ENCODE results near the gene USP32.

USP32 gene

DNA sequence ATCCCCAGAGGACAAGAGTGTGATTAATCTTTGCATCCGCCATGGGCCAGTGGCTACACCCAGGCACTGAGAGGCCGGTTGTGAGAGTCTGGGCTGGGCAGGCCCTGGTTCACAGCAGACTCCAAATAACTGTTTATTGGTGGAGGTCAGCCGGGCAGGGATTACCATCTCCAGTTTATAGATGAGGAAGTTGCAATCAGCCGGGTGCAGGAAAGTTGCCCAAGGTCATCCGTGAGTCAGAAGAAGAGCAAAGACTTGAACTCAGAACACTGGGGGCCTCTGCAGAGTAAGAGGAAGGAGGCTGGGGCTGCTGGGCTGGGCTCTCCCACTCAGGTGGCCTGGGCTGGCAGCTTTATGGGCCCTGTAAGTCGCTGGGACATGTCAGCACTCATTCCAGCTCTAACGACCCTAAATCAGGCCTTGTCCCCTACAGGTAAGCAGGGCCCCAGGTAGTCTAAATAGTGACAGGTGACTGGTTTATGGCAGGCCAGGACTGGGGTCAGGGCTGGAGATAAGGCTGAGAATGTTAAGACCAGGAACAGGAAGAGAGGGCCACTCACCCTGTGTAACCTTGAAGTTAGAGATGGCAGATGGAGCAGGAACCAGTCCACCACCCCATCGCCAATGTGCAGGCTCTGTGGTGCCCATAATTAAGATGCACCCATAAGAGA is 244.2 kb downstream of the USP32 start:
- DNase-seq, result no peak

DNA sequence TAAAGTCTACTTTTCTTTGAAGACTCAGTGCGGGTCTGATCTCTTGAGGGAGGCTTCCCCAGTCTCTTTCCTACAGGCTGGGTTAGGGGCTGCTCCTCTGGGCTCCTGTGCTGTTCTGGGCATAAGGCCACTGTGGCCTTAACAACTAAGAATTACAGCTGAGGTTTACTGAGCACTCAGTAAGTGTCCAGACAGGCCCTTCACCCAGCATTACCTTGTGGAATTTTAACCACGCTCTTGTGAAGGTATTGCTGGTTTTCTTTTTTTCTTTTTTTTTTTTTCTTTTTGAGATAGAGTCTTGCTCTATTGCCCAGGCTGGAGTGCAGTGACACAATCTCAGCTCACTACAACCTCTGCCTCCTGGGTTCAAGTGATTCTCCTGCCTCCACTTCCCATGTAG is 245.7 kb downstream of the USP32 start:
- no peak for DNase-seq

DNA sequence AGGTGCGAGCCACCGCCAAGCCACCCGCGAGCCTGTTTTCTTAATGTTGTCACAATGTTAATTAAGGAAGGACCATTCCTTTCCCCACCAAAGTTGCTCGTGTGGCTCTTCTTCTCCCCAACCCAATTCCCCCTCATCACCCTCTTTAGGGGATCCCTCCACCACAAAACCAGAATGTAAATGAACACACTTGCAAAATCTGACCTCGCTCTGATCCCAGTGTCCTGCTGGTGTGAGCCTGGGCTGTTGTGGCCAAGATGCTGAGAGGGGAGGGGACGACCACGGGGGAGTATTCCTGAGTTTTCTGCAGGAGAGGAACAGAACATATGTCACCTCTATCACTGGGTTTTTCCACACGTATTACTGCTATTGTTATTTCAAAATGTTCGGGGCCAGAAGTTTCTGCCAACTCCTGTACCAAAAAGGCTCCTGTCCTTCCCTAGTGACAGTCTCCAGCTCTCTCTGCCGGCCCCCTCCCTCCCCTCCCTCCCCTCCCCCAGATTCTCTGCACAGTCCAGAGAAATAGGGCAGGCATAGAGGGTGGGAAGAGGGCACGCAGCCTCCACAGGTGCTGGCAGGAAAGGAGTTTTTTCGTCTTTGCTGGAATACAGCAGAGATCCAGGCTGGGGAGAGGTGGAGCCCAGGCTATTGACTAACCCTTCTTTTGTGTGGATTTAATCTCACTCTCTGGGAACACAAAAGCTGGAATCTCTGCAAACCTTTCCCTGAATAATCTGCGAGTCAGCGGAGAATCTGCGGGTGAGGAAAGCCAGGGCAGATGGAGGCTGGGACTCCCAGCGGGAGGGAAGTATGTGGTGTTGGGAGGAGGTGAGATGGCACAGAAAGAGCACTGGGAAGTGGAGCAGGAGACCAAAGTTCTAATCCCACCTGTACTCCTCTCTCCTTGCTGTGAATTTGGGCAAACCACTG is 246.7 kb downstream of the USP32 start:
- no peak for DNase-seq

DNA sequence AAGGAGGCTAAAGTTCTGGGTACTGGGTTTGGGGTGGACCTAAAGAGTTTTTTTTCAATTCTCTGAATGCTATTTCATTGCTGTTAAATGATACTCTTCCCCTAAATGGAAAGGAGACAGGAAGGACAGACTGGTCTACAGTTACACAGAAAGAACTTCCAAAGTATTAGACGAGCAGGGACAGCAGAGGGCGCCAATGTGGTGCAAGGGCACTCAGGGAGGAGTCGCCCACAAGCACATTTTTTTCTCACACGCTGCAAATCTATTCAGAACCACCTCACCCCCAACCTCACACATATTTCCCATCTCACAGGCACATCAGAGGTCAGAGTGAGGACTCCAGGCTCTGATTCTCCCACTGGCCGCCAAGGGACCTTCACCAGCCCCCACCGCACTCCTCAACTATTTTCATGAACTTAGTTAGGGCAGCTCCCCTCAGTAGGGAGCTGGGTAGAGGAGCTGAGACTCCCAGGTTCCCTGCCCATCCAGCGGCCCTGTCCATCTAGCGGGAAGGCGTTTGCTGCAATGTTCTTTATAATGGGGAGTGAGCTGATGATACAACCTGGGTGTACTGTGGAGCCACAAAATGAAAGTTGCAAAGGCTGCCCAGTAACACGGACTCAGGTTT is 248.9 kb downstream of the USP32 start:
- DNase-seq, result peak; percentile 88

DNA sequence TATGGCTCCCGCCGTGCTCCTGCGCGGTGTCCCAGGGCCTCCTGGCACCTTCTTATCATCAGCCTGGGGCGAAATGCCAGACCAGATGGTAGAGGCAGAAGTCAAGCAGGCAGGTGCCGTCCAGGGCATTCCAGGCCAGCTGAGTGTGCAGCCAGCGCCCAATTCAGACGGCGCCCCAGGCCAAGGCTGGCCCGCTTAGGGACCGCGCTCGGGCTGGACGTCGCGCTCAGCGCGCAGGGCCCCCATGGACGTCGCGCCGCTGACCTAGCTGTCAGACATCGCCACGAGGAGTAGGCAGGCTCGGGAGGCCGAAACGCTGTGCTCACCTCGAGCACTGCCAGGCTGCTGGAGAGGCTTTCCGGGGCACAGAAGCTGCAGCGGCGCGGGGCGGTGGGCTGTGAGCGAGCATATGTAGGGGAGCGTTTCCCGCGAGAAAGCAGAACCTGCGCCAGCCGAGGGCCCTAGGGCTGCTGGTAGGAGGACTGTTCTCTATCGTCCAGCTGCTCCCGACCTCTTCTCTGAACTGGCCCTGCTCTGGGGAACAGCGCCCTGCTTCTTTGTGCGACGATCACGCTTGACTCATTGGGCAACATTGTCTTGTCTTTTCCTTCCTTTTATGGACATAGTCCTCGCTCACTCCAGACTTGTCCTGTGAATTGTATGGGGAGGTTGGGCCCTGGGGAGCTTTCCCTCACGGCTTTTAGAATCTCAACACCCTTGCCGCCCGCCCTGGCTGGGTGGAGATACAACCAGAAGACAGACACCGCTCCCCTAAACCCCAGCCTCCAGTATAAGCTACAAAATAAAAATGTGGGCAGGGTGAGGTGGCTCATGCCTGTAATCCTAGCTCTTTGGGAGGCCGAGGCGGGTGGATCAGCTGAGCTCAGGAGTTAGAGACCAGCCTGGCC is 250.6 kb downstream of the USP32 start:
- DNase-seq, result no peak

DNA sequence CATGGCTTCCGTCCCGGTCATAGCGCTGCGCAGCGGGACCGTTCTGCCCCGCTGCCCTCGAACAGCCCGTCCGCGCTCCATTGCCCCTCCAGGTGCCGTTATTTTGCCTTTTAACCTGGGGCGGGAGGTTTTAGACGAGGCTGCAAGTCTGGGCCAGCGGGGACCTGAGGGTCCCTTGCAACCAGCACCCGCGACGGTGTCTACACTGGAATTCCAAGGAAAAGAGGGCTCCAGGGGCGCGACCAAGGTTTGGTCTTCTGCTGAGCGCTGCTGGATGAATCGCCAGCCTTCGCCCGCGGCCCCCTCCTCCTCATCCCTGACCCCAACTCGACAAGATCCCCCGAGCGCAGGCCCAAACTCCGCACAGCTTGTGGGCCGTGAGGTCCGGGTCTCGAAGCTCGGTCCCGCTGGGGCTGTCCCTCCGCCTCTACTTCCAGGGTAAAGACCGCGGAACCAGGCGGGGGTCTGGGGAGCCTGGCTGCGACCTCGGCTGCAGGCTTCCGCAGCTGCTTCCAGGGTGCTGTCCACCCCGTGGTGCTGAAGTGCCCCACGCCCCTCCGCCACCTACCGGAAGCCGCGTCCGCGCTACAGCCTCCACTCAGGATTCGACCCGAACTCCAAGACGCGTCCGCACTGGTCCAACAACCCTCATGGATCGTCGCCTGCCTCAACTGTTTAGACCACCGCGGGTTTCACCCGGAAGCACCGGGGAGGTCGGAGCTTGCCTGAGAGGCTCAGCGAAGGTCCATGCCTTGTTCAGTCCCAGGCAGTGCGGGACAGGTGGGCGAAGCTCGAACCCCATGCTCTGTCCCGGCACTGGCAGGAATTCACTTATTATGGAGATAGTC is 252.3 kb downstream of the USP32 start:
- DNase-seq, result peak; percentile 58

DNA sequence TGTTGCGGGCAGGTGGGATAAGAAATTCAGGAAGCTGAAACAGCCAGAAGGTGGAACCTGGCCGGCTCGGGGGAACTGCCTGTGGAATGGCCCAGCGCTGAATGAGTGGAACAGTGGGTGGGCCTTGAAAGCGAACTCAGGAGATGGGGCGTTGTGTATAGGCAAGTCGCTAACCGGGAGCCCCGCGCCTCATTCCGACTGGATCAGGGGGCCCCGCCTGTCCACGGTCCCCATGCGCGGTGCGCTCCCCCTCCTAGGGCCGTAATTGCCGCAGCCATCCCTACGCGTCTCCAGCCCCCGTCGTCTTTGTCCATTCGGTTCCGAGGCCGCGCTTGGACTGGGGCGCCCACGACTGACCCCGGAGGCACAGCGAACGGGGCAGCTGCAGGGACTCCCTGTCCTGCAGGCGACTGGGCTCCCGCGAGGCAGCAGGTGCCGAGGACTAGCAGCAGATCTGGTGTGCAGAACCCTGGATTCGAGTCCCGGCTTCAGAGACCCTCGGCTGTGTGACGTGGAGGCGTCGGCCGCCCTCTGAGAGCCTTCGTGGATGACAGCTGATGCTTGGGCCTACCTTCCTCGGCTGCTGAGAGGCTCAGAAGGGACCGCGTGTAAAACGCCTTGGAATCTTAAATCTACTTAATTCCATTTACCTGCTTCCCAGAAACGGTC is 253.0 kb downstream of the USP32 start:
- DNase-seq, result no peak

DNA sequence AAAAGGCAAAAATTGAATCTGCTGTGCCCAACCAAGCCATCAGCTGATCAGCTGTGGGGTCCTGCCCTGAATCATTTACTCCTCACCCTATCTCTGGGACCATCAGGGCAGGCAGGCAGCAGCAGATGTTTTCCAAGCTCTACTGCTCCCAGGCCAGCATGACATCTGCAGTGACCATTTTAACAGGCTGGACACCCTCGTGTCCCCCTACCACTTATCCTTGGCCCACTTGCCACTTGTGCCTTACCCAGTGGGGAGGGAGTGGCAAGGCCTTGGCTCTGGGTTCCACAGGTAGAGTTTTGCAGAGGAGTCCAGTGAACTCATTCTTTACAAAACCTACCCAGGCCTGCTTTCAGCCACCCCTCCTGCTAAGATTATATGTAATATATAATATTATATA is 254.2 kb downstream of the USP32 start:
- no peak for DNase-seq

DNA sequence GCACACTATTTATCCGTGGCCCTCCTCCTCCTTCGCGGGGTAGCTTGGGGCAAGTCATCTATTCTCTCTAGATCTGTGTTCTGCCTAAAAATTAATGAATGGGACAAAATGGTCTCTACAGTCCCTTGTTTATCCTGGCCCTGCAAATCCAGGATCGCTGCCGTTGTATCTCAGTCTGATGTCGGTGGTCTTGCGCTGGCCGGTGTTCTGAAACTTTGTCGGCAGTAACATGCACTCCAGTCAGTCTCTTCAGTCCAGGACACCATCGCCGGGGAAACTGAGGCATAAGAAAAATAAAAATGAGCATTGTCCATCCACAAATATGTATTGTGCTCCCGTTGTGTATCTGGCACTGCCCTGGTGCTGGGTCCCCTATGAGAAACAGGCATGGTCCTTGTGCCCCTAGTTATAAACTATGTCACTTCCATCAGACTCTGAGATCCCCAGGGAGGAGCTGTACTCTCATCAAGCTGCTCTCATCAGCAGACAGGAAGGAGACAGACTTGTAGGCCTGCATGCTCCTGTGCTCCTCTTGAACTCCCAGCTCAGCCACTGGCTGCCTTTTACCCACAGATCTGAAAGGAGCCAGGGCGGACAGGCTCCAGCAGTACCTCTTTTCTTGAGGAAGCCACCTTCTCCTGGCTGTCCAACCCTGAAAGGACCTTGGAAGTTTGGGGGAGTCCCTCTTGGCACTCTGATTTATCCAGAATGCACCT is 255.8 kb downstream of the USP32 start:
- DNase-seq, result no peak

DNA sequence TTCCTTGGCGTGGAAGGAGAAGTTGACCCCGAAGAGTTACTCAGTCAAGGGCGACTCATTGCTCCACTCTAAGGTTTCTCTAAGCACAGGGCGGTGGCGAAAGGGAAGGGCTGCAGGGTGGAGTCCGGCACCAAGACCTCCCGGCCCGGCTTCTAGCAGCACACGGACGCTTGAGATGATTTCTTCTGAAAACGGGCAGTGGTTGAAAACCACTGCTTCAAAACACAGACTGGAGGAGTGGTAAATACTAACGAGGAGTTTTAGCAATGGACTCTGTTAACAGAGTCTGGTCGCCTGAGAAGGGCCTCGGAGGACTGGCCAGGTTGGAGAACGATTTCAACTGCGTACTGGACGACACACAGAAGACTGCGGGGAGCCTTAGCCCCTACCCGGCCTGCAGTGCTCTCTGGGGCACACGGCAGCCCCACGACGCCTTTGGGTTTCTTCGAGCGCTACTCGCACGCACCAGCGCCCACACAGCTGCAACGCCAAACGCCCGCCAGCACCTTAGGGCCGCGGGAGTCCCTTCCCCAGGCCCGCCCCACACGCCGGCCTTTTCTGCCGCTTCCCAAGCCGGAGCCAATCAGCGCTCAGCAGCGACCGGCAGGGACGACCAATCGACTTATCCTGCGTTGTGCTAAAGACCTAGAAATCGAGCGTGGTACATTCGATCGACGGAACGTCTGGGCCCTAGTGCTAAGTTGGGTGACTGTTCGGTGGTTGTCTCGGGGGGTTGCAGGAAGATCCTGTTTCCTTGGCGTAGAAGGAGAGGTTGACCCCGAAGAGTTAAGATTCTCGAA is 256.6 kb downstream of the USP32 start:
- peak; percentile 94 for DNase-seq

DNA sequence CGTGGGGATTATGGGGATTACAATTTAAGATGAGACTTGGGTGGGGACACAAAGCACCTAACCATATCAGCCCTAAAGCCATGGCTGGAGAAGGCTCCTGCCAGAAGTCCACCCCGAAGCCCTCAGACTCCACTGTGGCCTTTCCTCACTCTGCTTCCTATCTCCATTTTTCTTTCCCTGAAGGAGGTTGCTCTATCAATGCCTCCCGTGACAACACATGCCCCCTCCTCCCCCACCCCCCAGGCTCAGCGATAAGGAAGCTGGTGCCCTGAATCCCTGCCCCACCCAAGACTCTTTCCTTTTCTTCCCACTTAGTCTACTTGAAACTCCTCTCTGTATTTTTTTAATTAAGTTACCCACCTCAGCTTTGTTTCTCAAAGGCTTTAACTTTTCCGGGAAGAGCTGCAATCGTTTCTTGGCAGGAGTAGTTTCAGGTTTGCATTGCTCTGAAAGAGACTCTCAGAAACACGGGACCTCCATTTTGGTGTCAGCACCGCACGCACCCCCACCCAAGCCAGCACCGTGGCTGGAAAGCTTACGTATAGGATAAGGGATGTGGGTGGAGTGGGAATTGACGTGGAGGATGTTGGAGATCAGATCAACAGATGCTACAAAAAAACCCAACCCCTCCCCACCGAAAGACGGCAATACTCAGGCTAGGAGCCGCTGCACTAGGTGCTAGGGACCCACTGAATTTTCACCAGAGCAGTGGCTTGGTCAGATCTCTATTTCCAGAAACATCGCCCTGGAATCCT is 257.4 kb downstream of the USP32 start:
- DNase-seq, result peak; percentile 44

DNA sequence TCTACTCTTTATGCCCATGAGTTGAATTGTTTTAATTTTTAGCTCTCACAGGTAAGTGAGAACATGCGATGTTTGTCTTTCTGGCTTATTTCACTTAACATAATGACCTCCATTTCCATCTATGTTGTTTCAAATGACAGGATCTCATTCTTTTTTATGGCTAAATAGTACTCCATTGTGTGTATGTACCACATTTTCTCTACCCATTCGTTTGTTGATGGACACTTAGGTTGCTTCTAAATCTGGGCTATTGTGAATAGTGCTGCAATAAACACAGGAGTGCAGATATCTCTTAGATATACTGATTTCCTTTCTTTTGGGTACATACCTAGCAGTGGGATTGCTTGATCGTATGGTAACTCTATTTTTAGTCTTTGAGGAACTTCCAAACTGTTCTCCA is 261.5 kb downstream of the USP32 start:
- no peak for DNase-seq

DNA sequence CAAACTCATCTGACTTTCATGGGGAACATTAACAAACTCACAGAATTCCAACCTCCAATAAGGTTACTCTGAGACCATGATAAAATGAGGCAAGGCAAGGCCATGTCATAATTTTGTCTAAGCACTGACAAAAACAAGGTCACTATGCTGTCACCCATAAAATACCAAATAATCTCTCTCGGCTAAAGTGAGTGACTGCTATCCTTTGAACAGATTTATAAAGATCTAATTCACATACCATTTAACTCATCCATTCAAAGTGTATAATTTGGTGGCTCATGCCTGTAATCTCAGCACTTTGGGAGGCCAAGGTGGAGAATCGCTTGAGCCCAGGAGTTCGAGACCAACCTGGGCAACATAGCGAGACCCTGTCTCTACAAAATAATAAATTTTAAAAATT is 262.8 kb downstream of the USP32 start:
- no peak for DNase-seq
